Activated CD4-positive, alpha-beta T cell treated with anti-CD3 and anti-CD28 coated beads, Interleukin-2, amount 50 U/mL, for 24 hours (primary cell): Measurements from ENCODE around the gene C1QTNF6.

Experiments
- DNase-seq, 2 donors: peaks; one replicate each; pipeline ENCODE4 v3.0.0-alpha.2; 2020; ENCODE audit warnings: low read depth in 1 of 2, low spot score in 1 of 2

Gene C1QTNF6

DNA sequence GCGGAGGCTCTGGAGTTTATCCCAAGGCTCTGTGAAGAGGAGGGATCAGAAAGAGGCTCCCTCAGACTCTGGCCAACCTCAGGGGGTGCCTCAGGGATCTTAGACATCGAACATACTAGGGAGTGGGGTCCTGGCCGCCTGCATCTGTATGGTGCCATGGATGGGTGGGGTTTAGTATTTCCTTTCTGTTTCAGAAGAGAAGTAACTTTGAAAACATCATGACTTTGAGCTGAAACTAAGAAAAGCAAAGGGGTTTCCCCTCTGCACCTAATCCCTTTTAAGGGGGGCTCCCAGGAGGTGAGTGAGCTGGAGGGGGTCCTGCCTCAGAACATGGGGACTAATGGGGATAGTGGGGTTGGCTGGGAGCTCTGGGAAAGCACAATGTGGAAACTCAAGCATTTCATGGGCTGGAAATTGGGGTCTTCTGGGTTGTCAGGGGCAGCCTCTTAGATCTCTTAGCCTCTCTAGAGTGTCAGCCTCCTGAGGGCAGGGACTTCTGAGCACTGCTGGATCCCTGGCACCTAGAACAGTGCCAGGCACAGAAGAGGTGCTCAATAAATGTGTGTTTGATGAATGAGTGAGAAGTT lies 36.0 kb upstream of the C1QTNF6 start:
- DNase-seq, result no peak

DNA sequence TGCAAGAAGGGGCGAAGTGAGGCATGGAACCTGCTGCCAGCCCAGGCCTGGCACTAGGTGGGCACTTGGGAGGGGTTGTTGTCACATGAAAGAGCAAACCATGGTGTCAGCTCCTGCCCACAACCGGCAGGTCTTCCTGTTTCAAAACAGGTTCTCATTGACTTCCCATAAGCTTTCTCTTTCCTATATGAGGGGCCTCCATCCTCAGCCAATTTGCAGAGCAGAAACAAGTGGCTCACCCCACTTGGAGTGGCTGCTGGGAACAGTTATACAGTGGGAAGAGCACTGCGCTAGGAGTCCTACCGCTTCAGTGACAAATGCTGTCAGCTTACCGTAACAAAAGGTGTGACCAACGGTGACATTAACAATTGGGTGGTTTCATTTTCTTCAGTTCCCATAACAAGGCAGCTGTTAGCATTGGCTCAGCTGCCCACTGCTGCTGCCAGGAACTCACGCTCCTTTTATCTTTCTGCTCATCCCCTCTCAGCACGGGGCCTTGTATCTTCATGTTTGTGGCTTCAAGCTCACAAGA lies 34.5 kb upstream of the C1QTNF6 start:
- no peak for DNase-seq

DNA sequence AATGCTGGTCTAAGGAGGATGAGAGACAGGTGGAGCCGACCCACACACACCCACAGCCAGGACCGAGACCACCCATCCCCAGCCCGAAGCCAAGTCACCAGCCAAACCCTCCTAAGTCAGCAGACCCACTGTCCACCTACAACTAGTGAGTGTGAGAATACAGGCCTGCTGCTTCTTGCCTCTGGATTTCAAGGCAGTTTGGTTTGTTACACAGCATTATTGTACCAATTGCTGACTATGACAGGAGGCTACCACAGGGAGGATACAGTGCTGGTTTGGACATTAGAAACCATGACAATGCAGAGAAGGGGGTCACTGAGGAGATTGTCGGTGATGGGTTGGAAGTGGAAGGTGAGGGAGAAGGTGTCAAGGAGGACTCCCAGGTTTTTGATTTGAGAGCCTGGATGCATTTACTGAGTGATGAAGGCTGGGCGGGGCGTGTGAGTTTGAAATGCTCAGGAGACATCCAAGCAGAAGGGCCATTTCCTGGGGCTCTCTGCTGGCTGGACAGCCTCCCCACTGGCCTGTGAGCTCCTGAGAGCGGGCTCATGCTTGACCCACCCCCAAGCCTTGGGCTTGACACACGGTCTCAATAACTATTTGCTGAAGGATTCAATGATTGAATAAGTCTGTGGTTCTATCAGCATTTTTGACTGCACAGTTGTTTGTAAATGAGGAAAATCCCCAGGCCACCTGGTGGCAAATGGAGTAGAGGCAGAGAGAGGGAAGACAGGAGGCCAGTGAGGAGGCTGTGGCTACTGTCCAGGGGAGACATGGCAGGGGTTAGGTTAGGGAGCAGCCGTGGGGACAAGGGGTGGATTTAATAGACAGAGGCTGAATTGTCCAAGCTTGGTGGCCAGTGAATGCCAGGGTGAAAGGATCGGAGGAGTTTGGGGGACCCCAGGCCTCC lies 33.6 kb upstream of the C1QTNF6 start:
- DNase-seq, result no peak

- DNase-seq, result no peak
Measured at GRCh38 chr22:37220543-37220981, 32.5 kb upstream of the C1QTNF6 start.

- no peak for DNase-seq
Measured at GRCh38 chr22:37219533-37219932, 31.5 kb upstream of the C1QTNF6 start.

- DNase-seq, result peak in 1 of 2 donors; percentile 74
Measured at GRCh38 chr22:37218771-37219411, 30.8 kb upstream of the C1QTNF6 start.

GRCh38 chr22:37218399-37218770 lies 30.3 kb upstream of the C1QTNF6 start:
- no peak for DNase-seq

DNA sequence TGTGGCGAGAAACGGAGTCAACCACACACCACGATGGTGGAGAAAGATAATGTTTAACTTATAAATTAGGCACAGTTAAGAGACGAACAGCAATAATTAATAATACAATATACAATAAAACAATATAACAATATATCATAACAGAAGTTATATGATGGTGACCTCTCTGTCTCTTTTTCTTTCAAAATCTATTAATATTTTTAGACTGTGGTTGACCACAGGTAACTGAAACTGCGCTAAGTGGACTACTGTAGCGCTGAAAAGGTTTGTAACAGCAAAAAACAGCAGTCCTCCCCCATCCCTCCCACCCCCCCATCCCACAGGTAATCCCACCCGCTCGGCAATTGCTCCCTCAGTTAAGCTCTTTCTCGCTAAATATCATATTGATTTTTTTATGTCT lies 27.8 kb upstream of the C1QTNF6 start:
- no peak for DNase-seq

DNA sequence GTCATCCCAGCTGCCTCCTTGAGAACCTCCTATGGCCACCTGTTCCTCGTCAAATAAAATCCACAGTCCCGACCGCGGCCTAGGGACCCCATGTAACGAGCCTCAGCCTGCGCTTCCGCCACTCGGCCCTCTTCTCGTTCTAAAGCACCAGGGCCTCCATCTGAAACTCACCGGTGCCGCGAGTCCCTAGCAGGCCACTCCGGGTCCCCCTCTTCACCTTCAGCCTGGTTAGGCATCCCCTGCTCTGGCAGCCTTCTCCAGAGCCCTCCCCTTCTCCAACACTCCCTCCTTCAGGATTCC lies 26.6 kb upstream of the C1QTNF6 start:
- no peak for DNase-seq

DNA sequence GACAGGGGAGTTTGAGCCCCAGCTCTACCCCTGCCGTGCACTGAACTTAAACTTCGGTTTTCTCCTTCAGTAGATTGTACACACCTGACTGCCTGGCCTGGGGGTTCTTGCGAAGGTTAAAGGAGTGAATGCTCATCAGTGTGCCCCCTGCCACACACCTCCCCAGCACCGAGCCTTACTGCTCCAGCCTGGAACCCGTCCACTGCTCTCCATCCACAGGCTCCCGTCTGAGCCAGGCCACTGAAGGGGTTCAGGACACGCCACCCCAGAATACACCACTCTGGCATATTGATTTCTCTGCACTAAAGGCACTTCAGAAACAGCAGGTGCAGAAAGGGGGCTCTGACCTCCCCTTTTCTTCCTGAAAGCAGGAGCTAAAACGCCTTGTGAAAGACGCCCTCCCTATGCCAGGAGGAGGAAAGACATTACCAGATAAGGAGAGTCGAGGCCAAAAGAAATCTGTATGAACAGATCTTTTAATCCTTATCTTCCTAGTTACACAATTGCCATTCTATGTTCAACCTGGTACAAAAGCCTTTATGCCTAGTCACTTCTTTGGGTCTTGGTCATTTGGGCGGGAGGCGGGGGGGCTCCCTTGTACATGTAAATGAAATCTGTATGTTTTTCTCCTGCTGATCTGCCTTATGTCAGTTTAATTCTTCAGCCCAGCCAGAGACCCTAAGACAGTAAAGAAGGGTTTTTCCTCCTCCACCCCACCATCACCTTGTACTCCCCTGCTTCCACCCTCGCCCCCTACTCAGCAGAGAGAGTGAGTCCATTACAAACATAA lies 26.1 kb upstream of the C1QTNF6 start:
- no peak for DNase-seq

DNA sequence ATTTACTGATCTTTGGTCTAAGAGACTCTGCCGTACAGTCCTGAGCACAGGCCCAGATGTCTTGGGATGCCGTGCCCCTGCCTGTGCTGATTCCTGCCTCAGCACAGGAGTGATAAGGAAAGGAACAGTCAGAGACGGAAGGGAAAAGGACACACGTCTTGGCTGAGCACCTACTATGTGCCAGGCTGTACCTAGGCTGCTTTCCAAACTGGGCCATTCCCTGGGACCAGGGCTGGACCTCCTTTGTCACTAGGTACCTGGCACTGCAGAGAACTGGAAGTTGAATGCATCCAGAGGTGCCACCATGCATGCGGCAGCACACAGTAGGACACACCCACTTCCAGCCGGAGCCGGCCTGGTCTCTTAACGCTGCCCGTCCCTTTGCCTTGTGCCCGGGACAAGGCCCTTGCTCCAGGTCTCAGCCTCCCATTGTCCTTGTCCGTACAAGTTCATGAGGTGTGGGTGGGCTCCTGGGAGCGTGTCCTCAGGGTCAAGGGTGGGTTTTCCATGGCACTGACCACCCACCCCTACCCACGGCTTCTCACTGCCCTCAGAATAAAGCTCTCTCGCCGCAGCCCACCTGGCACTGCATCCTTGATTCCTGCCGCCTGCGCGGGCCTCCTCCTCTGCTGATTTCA lies 25.3 kb upstream of the C1QTNF6 start:
- DNase-seq, result no peak

GRCh38 chr22:37212174-37212906 lies 24.3 kb upstream of the C1QTNF6 start, which contains the start of gene SSTR3:
SSTR3 (minus strand) TSS chr22:37212477; CDS start chr22:37207803, 4,674 bp downstream.
- DNase-seq, result no peak

- no peak for DNase-seq
Measured at GRCh38 chr22:37211866-37212173, 23.8 kb upstream of the C1QTNF6 start.

DNA sequence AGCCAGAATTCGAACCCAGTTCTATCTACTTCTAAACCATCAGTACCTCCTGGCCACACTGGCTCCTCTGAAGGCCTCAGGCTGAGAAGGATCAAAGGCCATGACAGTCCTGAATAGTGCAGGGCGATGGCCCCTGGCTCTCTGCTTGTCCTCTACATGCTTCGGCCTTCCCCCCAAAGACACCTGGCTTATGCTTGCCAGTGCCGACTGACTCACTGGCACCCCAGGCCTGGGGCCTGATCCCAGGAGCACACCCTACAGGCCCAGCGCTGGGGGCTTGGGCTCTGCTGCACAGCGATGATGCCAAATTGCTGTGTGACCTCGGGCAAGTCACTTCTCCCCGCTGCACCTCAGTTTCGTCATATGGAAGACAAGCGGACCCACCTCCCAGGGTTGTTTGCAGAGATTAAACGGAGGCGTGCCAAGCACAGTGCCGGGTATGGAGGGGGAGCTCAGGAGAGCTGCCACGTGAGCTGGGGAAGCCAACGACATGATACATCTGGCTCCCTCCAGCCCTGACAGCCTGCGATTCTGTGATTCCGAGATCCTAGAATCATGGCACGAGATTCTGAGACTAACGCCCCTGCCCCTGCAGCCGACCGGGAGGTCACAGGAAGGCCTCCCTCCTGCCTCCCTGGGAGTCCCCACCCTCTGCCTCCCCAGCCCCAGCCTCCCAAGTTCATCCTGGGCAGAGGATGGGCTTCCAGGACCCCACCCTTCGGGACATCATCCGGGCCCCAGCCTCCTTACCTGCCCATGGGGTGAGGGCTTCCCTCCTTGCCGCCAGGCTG lies 23.2 kb upstream of the C1QTNF6 start:
- no peak for DNase-seq

GRCh38 chr22:37210041-37210803 lies 22.2 kb upstream of the C1QTNF6 start:
- no peak for DNase-seq

- no peak for DNase-seq
Measured at GRCh38 chr22:37209140-37209845, 21.2 kb upstream of the C1QTNF6 start.

DNA sequence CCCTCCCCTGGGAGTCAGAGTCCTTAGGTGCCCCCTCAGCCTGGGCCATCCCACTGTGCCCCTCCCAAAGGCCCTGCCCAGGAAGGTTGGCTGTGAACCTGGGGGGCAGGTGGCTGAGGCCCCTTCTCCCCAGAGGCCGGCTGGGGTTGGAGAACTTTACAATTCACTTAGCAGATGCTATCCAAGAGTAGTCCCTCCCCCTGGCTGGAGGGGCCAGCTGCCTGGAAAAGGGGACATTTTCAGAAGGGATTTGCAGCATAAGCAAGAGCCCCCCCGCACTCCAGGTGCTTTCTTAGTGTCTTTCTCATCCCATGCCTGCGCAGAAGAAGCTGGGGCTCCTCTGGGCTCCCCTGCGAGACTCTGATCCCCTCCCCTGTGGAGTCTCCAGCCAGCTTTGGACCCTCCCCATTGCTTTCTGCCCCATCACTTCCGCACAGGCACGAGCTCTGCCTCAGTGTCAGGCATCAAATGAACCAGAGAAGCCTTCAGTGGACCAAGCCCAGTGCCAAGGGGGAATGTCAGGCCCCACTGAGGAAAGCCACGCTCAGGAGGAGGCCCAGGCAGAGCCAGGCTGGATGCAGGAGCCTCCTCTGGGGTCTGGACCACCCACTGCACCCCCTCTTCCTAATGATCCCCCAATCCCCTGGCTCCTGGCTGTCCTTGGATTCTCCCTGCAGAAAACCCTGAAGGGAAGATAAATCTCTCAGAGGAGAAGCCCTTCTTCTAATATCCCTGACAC lies 20.5 kb upstream of the C1QTNF6 start:
- no peak for DNase-seq
